Osteoblast (primary cell): ENCODE results near the gene MED13L. TPM values are rescaled to one million over a fixed set of nuclear protein-coding genes. Genes with fewer than 3 reads are reported as not detected.
A peak's percentile ranks its signal among the peaks of the same experiment; 100 is the strongest.

Experiments used
- DNase-seq: peaks from one replicate; pipeline ENCODE4 v3.0.0; 2011; ENCODE audit warnings: low spot score, mixed read lengths; ENCODE audit not compliant: insufficient read length; ENCODE audit errors: missing footprints
- H2AFZ ChIP-seq: 2 replicates; pipeline ENCODE4 v1.6.0; 2011; ENCODE audit warnings: mild to moderate bottlenecking, low read length
- H3K27ac ChIP-seq: 2 replicates; pipeline ENCODE4 v1.5.1; 2011; ENCODE audit warnings: mild to moderate bottlenecking, low read depth, low read length, moderate library complexity
- H3K27me3 ChIP-seq: 2 replicates; pipeline ENCODE4 v1.6.0; 2012; ENCODE audit warnings: mild to moderate bottlenecking, control low read depth, inconsistent platforms, low read length, moderate library complexity; ENCODE audit not compliant: insufficient read depth
- H3K36me3 ChIP-seq: 2 replicates; pipeline ENCODE4 v1.5.1; 2011; ENCODE audit warnings: mild to moderate bottlenecking, low read length, control low read depth, moderate library complexity; ENCODE audit not compliant: insufficient read depth
- H3K4me1 ChIP-seq: 2 replicates; pipeline ENCODE4 v1.5.1; 2011; ENCODE audit warnings: mild to moderate bottlenecking, low read length, control low read depth, moderate library complexity; ENCODE audit not compliant: insufficient read depth
- H3K4me2 ChIP-seq: 2 replicates; pipeline ENCODE4 v1.6.0; 2011; ENCODE audit warnings: mild to moderate bottlenecking, low read length; ENCODE audit not compliant: insufficient read depth
- H3K4me3 ChIP-seq: fragments of 200-600 bp; sonication (generic); 3 replicates; pipeline ENCODE4 v1.5.1; 2012; ENCODE audit warnings: mild to moderate bottlenecking, low read length, inconsistent platforms; ENCODE audit not compliant: insufficient read depth
- H3K79me2 ChIP-seq: 2 replicates; pipeline ENCODE4 v1.6.0; 2012; ENCODE audit warnings: mild to moderate bottlenecking, low read length, control low read depth, inconsistent platforms; ENCODE audit not compliant: insufficient read depth
- H3K9me3 ChIP-seq: 2 replicates; pipeline ENCODE4 v1.5.1; 2011; ENCODE audit warnings: low read depth, low read length, control low read depth
- H4K20me1 ChIP-seq: 2 replicates; pipeline ENCODE4 v1.6.0; 2012; ENCODE audit warnings: mild to moderate bottlenecking, low read length, control low read depth; ENCODE audit not compliant: insufficient read depth
- total RNA-seq: library from RNA; depleted of rRNA; stranded (reverse); fragments of >200 nt; gene quantifications from 2 replicates; pipeline ENCODE4 v1.2.3, GENCODE V29; 2012
- TF ChIP-seq, protein P1 (sequence below): IDR thresholded peaks from 2 replicates; pipeline ENCODE4 v1.5.1; 2011; ENCODE audit warnings: mild to moderate bottlenecking, low read depth, low read length, moderate library complexity; ENCODE audit errors: extremely low read depth

Gene MED13L
- total RNA-seq, 1 donor, result 359 TPM

DNA sequence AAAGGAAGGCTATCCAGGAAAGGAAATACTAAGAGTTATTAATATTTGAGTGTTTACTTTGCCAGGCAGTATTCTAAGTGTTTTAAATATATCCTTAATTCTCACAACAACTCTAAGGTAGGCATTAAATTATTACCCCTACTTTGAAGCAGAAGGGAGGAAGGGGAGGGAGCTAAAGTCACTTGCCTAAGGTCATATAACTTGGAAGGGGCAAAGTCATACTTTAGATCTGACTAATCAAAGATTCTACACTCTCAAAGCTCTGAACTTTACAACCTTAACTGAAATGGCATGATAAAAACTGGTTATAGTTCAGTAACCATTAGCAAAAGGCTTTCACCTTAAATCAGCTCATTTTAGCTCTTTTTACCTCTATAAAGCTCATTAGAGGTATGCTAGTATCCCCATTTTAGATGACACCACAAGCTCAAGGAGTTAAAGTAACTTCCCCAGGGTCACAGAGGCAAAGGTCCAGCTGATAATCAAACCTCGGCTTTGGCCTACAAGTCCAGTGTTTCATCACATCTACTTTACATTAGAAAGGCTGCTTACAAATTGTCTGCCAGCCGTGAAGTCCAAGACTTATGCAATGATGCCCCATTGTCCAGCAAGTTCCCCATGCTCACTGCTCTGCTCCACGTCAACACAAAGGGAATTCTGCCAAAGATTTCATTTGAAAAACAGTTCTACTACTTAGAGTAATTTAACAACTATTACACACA is 223.9 kb downstream of the MED13L start:
- Histone ChIP-seq H3K27ac (peak overlapping the region; percentile 56), H3K27me3 (no peaks in the 10 kb centered on the region), H3K79me2 (peaks cover 97% of the 10 kb centered on the region), H3K9me3 (no peaks in the 10 kb centered on the region), H2AFZ (no peak overlapping the region), H3K4me2 (peak overlapping the region; percentile 23), H3K4me3 (peak overlapping the region; percentile 9), H3K36me3 (no peaks in the 10 kb centered on the region), H3K4me1 (peaks cover 32% of the 10 kb centered on the region), H4K20me1 (peaks cover 72% of the 10 kb centered on the region)
- peak; percentile 64 for DNase-seq
- TF ChIP-seq, protein P1, sequence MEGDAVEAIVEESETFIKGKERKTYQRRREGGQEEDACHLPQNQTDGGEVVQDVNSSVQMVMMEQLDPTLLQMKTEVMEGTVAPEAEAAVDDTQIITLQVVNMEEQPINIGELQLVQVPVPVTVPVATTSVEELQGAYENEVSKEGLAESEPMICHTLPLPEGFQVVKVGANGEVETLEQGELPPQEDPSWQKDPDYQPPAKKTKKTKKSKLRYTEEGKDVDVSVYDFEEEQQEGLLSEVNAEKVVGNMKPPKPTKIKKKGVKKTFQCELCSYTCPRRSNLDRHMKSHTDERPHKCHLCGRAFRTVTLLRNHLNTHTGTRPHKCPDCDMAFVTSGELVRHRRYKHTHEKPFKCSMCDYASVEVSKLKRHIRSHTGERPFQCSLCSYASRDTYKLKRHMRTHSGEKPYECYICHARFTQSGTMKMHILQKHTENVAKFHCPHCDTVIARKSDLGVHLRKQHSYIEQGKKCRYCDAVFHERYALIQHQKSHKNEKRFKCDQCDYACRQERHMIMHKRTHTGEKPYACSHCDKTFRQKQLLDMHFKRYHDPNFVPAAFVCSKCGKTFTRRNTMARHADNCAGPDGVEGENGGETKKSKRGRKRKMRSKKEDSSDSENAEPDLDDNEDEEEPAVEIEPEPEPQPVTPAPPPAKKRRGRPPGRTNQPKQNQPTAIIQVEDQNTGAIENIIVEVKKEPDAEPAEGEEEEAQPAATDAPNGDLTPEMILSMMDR, result no peak

DNA sequence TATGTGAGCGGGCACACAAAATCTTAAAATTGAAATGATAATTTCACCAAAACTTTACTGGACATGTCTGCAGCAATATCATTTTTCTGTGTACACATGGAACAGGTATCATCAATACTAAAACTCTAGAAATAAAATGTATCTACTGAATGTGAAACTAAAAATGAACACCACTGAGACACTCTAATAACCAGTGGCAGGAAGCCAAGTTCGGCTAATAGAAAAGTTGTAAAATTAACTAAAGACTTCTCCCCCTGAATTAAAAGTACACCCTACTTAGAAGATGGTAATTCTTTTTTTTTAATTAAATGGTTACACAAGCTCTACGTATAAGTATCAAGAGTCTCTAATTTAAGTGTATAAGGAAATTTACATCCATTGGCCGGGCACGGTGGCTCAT is 227.2 kb downstream of the MED13L start:
- H2AFZ ChIP-seq, result no peak overlapping the region
- no peaks in the 10 kb centered on the region for H3K36me3 ChIP-seq
- TF ChIP-seq, protein P1, result no peak
- H3K9me3 ChIP-seq, result no peaks in the 10 kb centered on the region
- H3K27me3 ChIP-seq, result no peaks in the 10 kb centered on the region
- H3K79me2 ChIP-seq, result peaks cover 89% of the 10 kb centered on the region
- H4K20me1 ChIP-seq, result peaks cover 62% of the 10 kb centered on the region
- H3K4me1 ChIP-seq, result peaks cover 33% of the 10 kb centered on the region
- DNase-seq, result no peak
- H3K27ac ChIP-seq, result no peak overlapping the region
- H3K4me3 ChIP-seq, result no peak overlapping the region
- no peak overlapping the region for H3K4me2 ChIP-seq

DNA sequence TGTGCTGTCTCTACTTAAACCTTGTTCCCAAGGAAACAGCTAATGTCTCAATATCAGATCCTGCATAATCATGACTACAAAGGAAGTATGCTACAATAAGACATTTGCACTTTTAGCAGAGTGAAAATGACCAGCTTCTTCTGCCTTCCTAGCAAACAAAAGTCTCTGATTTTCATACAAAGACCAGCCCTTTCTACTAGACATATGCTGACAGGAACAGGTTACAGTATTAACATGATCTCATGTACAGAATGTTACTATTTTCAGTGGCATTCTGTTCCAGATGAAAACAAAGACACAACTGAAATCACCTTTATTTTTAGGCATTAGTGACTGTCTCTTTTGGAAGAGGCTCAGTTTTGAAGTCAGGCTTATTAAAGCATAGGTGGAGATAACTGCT is 228.6 kb downstream of the MED13L start:
- no peak for DNase-seq
- no peaks in the 10 kb centered on the region for H3K36me3 ChIP-seq
- no peak overlapping the region for H3K27ac ChIP-seq
- TF ChIP-seq, protein P1, result no peak
- peaks cover 62% of the 10 kb centered on the region for H4K20me1 ChIP-seq
- H3K4me1 ChIP-seq, result peaks cover 39% of the 10 kb centered on the region
- no peak overlapping the region for H2AFZ ChIP-seq
- no peaks in the 10 kb centered on the region for H3K27me3 ChIP-seq
- H3K4me3 ChIP-seq, result no peak overlapping the region
- no peak overlapping the region for H3K4me2 ChIP-seq
- H3K79me2 ChIP-seq, result peaks cover 88% of the 10 kb centered on the region
- H3K9me3 ChIP-seq, result no peaks in the 10 kb centered on the region

DNA sequence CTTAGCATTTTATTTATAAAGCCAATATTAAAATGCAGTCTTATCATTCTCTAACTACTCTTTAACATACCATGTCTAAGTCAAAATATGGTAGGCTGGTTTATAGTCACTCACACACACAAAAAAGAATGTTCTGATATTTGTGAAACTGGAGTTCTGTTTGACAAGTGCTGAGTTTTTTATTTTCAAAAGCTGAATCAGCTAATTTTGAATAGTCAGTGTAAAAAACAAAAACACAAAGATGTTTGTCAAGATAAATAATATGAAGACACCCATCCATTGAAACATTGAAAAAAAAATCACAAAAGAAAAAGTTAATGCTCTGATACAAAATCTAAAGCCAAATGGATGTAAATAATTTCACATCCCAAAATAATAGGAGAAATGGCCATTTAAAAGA is 231.5 kb downstream of the MED13L start:
- no peaks in the 10 kb centered on the region for H3K27me3 ChIP-seq
- peaks cover 35% of the 10 kb centered on the region for H3K4me1 ChIP-seq
- no peak overlapping the region for H2AFZ ChIP-seq
- no peak overlapping the region for H3K4me3 ChIP-seq
- peaks cover 59% of the 10 kb centered on the region for H4K20me1 ChIP-seq
- H3K9me3 ChIP-seq, result no peaks in the 10 kb centered on the region
- TF ChIP-seq, protein P1, result no peak
- no peak overlapping the region for H3K4me2 ChIP-seq
- no peak overlapping the region for H3K27ac ChIP-seq
- peaks cover 88% of the 10 kb centered on the region for H3K79me2 ChIP-seq
- H3K36me3 ChIP-seq, result no peaks in the 10 kb centered on the region
- no peak for DNase-seq
